Neural cell (in vitro differentiated cells): Measurements from ENCODE around the gene GSG1. TPM values are rescaled to one million over a fixed set of nuclear protein-coding genes. Genes with fewer than 3 reads are reported as not detected.

Experiments
- H2AFZ ChIP-seq: fragments of 200-600, 300-800 bp; sonication (generic), shearing (Covaris generic); 2 replicates; pipeline ENCODE4 v1.6.0; 2014; ENCODE audit warnings: low read depth, mild to moderate bottlenecking, antibody characterized with exemption, low read length, moderate library complexity
- H3F3A ChIP-seq: fragments of 200-600 bp; shearing (Covaris generic); 2 replicates; pipeline ENCODE4 v1.6.1; 2016; ENCODE audit warnings: mild to moderate bottlenecking, moderate library complexity, mixed read lengths, antibody characterized with exemption, low read length; ENCODE audit not compliant: insufficient read depth, poor library complexity, severe bottlenecking
- H3K27ac ChIP-seq: fragments of 200-600, 300-800 bp; sonication (generic), shearing (Covaris generic); 2 replicates; pipeline ENCODE4 v1.5.1; 2014; ENCODE audit warnings: mild to moderate bottlenecking, low read length, moderate library complexity
- H3K27me3 ChIP-seq: fragments of 300-800, 200-600 bp; sonication (generic), shearing (Covaris generic); 2 replicates; pipeline ENCODE4 v1.6.0; 2014; ENCODE audit warnings: mild to moderate bottlenecking, low read depth, low read length, moderate library complexity; ENCODE audit not compliant: insufficient read depth
- H3K36me3 ChIP-seq: fragments of 300-800, 200-600 bp; sonication (generic), shearing (Covaris generic); 2 replicates; pipeline ENCODE4 v1.5.1; 2014; ENCODE audit warnings: mild to moderate bottlenecking, antibody characterized with exemption, low read length, moderate library complexity; ENCODE audit not compliant: insufficient read depth
- H3K4me2 ChIP-seq: fragments of 300-800, 200-600 bp; sonication (generic), shearing (Covaris generic); 2 replicates; pipeline ENCODE4 v1.6.0; 2014; ENCODE audit warnings: mild to moderate bottlenecking, low read length
- H3K4me3 ChIP-seq: fragments of 300-800, 200-600 bp; sonication (generic), shearing (Covaris generic); 2 replicates; pipeline ENCODE4 v1.5.1; 2014; ENCODE audit warnings: mild to moderate bottlenecking, low read length, moderate library complexity
- H3K79me2 ChIP-seq: fragments of 200-600 bp; shearing (Covaris generic); replicated peaks from 2 replicates; pipeline ENCODE4 v1.6.0; 2014; ENCODE audit warnings: mild to moderate bottlenecking, low read length, moderate library complexity; ENCODE audit not compliant: insufficient read depth
- H3K9ac ChIP-seq: fragments of 300-800, 200-600 bp; sonication (generic), shearing (Covaris generic); 2 replicates; pipeline ENCODE4 v1.6.1; 2016; ENCODE audit warnings: mild to moderate bottlenecking, low read length, mixed read lengths
- H3K9me2 ChIP-seq: fragments of 200-600 bp; shearing (Covaris generic); 2 replicates; pipeline ENCODE4 v1.6.1; 2016; ENCODE audit warnings: mild to moderate bottlenecking, low read length, mixed read lengths; ENCODE audit not compliant: insufficient read depth
- H3K9me3 ChIP-seq: fragments of 200-600, 300-800 bp; sonication (generic), shearing (Covaris generic); 2 replicates; pipeline ENCODE4 v1.6.1; 2016; ENCODE audit warnings: mild to moderate bottlenecking, mixed run types, low read length, moderate library complexity, mixed read lengths
- H4K20me1 ChIP-seq: fragments of 200-600 bp; shearing (Covaris generic); 2 replicates; pipeline ENCODE4 v1.6.1; 2016; ENCODE audit warnings: mild to moderate bottlenecking, mixed run types; ENCODE audit not compliant: insufficient read depth
- CTCF ChIP-seq: fragments of 450-650 bp; IDR thresholded peaks from 2 replicates; pipeline ENCODE4 v1.5.1; 2014; ENCODE audit warnings: antibody characterized with exemption, mild to moderate bottlenecking, moderate library complexity; ENCODE audit not compliant: poor library complexity, severe bottlenecking
- EP300 ChIP-seq: fragments of 450-650 bp; conservative IDR thresholded peaks from 2 replicates; pipeline ENCODE4 v1.6.1; 2014; ENCODE audit warnings: antibody characterized with exemption, mild to moderate bottlenecking, moderate library complexity; ENCODE audit not compliant: poor library complexity, severe bottlenecking
- EZH2 ChIP-seq: fragments of 200-600, 300-800 bp; shearing (Covaris generic), sonication (generic); IDR thresholded peaks from 2 replicates; pipeline ENCODE4 v1.6.1; 2014; ENCODE audit warnings: antibody characterized with exemption, low read length, borderline replicate concordance, mild to moderate bottlenecking; ENCODE audit not compliant: insufficient read depth, poor library complexity, severe bottlenecking
- MXI1 ChIP-seq: fragments of 450-650 bp; conservative IDR thresholded peaks from 2 replicates; pipeline ENCODE4 v1.6.1; 2014; ENCODE audit warnings: antibody characterized with exemption, mild to moderate bottlenecking; ENCODE audit not compliant: poor library complexity, severe bottlenecking
- POLR2AphosphoS5 ChIP-seq: IDR thresholded peaks from 2 replicates; pipeline ENCODE4 v1.6.1; 2012
- RAD21 ChIP-seq: fragments of 450-650 bp; conservative IDR thresholded peaks from 2 replicates; pipeline ENCODE4 v1.6.1; 2014; ENCODE audit warnings: antibody characterized with exemption, mild to moderate bottlenecking, moderate library complexity
- REST ChIP-seq: IDR thresholded peaks from 2 replicates; pipeline ENCODE4 v1.6.1; 2012; ENCODE audit warnings: borderline replicate concordance
- SMC3 ChIP-seq: fragments of 450-650 bp; conservative IDR thresholded peaks from 2 replicates; pipeline ENCODE4 v1.6.1; 2014; ENCODE audit warnings: antibody characterized with exemption, mild to moderate bottlenecking, moderate library complexity; ENCODE audit not compliant: poor library complexity
- TAF1 ChIP-seq: IDR thresholded peaks from 2 replicates; pipeline ENCODE4 v1.6.1; 2012; ENCODE audit warnings: low read depth
- polyA plus RNA-seq: library from polyadenylated mRNA; depleted of rRNA; stranded (reverse); fragments of >200 nt; gene quantifications from 2 replicates; pipeline ENCODE4 v1.2.3, GENCODE V29; 2014

GSG1 gene
- polyA plus RNA-seq, 1 donor from 2014 or later = 0.17 TPM

DNA sequence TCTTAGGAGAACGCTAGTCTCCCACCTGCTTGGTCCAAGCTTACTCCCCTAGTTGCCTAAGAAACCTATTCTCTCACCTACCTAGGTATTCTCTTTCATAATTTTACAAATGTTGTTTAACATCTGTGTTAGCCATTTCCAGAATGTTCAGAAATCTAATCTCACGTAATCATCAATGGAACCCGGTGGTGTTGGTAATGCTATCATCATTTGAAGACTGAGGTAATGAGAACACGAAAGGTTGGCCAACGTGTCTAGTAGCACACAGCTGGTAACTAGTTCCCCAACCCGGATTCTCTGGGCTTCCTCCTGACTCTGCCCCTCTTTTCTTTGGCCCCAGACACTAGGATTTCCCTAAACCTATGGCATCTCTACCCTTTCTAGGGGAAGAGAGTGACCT is 49.3 kb upstream of the GSG1 start:
- Histone ChIP-seq H3F3A (no peaks in the 10 kb centered on the region), H3K9me3 (no peaks in the 10 kb centered on the region), H3K27ac (no peak overlapping the region), H3K9ac (no peak overlapping the region), H3K79me2 (no peaks in the 10 kb centered on the region), H3K9me2 (no peaks in the 10 kb centered on the region), H3K36me3 (no peaks in the 10 kb centered on the region), H3K4me2 (no peak overlapping the region), H2AFZ (no peak overlapping the region), H3K27me3 (no peaks in the 10 kb centered on the region), H3K4me3 (no peak overlapping the region), H4K20me1 (no peaks in the 10 kb centered on the region)
- TF ChIP-seq MXI1 = no peak
- TF ChIP-seq POLR2AphosphoS5 = no peak
- no peak for TF ChIP-seq REST
- no peak for TF ChIP-seq SMC3
- TF ChIP-seq CTCF = no peak
- no peak for TF ChIP-seq EP300
- no peak for TF ChIP-seq TAF1

- Histone ChIP-seq H3K27ac (no peak overlapping the region), H3K9me3 (no peaks in the 10 kb centered on the region), H2AFZ (no peak overlapping the region), H4K20me1 (no peaks in the 10 kb centered on the region), H3K9ac (no peak overlapping the region), H3F3A (no peaks in the 10 kb centered on the region), H3K9me2 (no peaks in the 10 kb centered on the region), H3K79me2 (no peaks in the 10 kb centered on the region), H3K4me2 (no peak overlapping the region), H3K27me3 (no peaks in the 10 kb centered on the region), H3K36me3 (no peaks in the 10 kb centered on the region), H3K4me3 (no peak overlapping the region)
- no peak for TF ChIP-seq MXI1
- TF ChIP-seq RAD21 = no peak
- no peak for TF ChIP-seq REST
- TF ChIP-seq EZH2 = no peak
- no peak for TF ChIP-seq TAF1
- TF ChIP-seq CTCF = no peak
- TF ChIP-seq POLR2AphosphoS5 = no peak
- TF ChIP-seq SMC3 = no peak
- TF ChIP-seq EP300 = no peak
These were observed 48.8 kb upstream of the GSG1 start for GRCh38 chr12:13152281-13152680.
